Ammon's horn (tissue), 1 donor: ENCODE measurements around the gene KMT5C.
A peak's percentile ranks its signal among the peaks of the same experiment; 100 is the strongest.

Experiments
- DNase-seq: peaks from one replicate; pipeline ENCODE4 v3.0.0-alpha.2; 2016; ENCODE audit warnings: low spot score

KMT5C gene

GRCh38 chr19:55385724-55386492 is 46.2 kb downstream of the KMT5C start, which contains the start of gene RPL28:
TSS of gene RPL28 (plus strand) at chr19:55385932. CDS start at chr19:55386358, 426 bp downstream.
- DNase-seq: peak; percentile 99

- DNase-seq: no peak
Measured at GRCh38 chr19:55386493-55386971, 46.9 kb downstream of the KMT5C start.

GRCh38 chr19:55387736-55388497 is 48.2 kb downstream of the KMT5C start:
- DNase-seq: no peak

- no peak for DNase-seq
Measured at GRCh38 chr19:55389386-55390317, 50.0 kb downstream of the KMT5C start.

GRCh38 chr19:55390461-55390880 is 50.8 kb downstream of the KMT5C start:
- DNase-seq: no peak

- no peak for DNase-seq
Measured at GRCh38 chr19:55391191-55391670, 51.6 kb downstream of the KMT5C start.

- no peak for DNase-seq
Measured at GRCh38 chr19:55391702-55392615, 52.3 kb downstream of the KMT5C start.

- no peak for DNase-seq
Measured at GRCh38 chr19:55392820-55393761, 53.4 kb downstream of the KMT5C start.
